ENCODE measurements around the gene RAB4A. TPM values are rescaled to one million over a fixed set of nuclear protein-coding genes. Genes with fewer than 3 reads are reported as not detected.
"Not testable (repeated sequence)": the region's sequence is repeated elsewhere in the genome, so short reads cannot be mapped to it uniquely, and the experiment has no call there.

RAB4A gene
- total RNA-seq, 3 donors from 2014 or later = 27.5 to 47.8 (median 42.1) TPM

- H3K4me1 ChIP-seq = peaks cover under 1 to 2% of the 10 kb centered on the region in 2 donors
- H3K9me3 ChIP-seq = no peaks in the 10 kb centered on the region
- no peak for DNase-seq (ENCODE audit: low spot score in 2 of 2)
- intact Hi-C loops (cut with DNase I; ENCODE audit: low total_unique reads) = no loop called here
- H3K27me3 ChIP-seq = no peaks in the 10 kb centered on the region
- no peak for TF ChIP-seq CTCF (IDR thresholded peaks at IDR 0.05)
- TF ChIP-seq POLR2A (IDR thresholded peaks at IDR 0.05) = no peak
- TF ChIP-seq POLR2AphosphoS5 (IDR thresholded peaks at IDR 0.05) = no peak
- no peak overlapping the region for H3K4me3 ChIP-seq
- no peak overlapping the region for H3K27ac ChIP-seq
- no peaks in the 10 kb centered on the region for H3K36me3 ChIP-seq
These were observed 15.3 kb downstream of the RAB4A start for GRCh38 chr1:229286099-229286766.

- TF ChIP-seq POLR2AphosphoS5 (IDR thresholded peaks at IDR 0.05) = no peak
- no peak for TF ChIP-seq CTCF (IDR thresholded peaks at IDR 0.05)
- TF ChIP-seq POLR2A (IDR thresholded peaks at IDR 0.05) = no peak
- intact Hi-C loops (cut with DNase I; ENCODE audit: low total_unique reads) = no loop called here
- no peak for DNase-seq (ENCODE audit: low spot score in 2 of 2)
These were observed 16.4 kb downstream of the RAB4A start for GRCh38 chr1:229287267-229287666.

GRCh38 chr1:229288516-229288915, 17.6 kb downstream of the RAB4A start:
- no peaks in the 10 kb centered on the region for H3K9me3 ChIP-seq
- DNase-seq (ENCODE audit: low spot score in 2 of 2) = no peak
- H3K4me3 ChIP-seq = no peak overlapping the region
- no peaks in the 10 kb centered on the region for H3K4me1 ChIP-seq
- intact Hi-C loops (cut with DNase I; ENCODE audit: low total_unique reads) = no loop called here
- no peaks in the 10 kb centered on the region for H3K27me3 ChIP-seq
- no peak overlapping the region for H3K27ac ChIP-seq
- TF ChIP-seq POLR2A (IDR thresholded peaks at IDR 0.05) (no peak), POLR2AphosphoS5 (IDR thresholded peaks at IDR 0.05) (no peak), CTCF (IDR thresholded peaks at IDR 0.05) (no peak)
- H3K36me3 ChIP-seq = no peaks in the 10 kb centered on the region

More at GRCh38 chr1:229287267-229287666, 16.4 kb downstream of the RAB4A start:
- Histone ChIP-seq H3K27ac (no peak overlapping the region), H3K36me3 (no peaks in the 10 kb centered on the region), H3K9me3 (no peaks in the 10 kb centered on the region), H3K4me3 (no peak overlapping the region), H3K4me1 (peaks cover 0 to 2% of the 10 kb centered on the region in 2 donors), H3K27me3 (no peaks in the 10 kb centered on the region)

GRCh38 chr1:229291686-229292085, 20.8 kb downstream of the RAB4A start:
- H3K9me3 ChIP-seq; intact Hi-C loops (cut with DNase I; ENCODE audit: low total_unique reads); DNase-seq (ENCODE audit: low spot score in 2 of 2); H3K4me3 ChIP-seq; H3K27ac ChIP-seq; H3K4me1 ChIP-seq; H3K36me3 ChIP-seq; H3K27me3 ChIP-seq: not testable (repeated sequence)

GRCh38 chr1:229293528-229294204, 22.8 kb downstream of the RAB4A start:
- no peak overlapping the region for H3K27ac ChIP-seq
- TF ChIP-seq POLR2A (IDR thresholded peaks at IDR 0.05) (no peak), POLR2AphosphoS5 (IDR thresholded peaks at IDR 0.05) (no peak), CTCF (IDR thresholded peaks at IDR 0.05) (no peak)
- no peak for DNase-seq (ENCODE audit: low spot score in 2 of 2)
- no peaks in the 10 kb centered on the region for H3K4me1 ChIP-seq
- intact Hi-C loops (cut with DNase I; ENCODE audit: low total_unique reads) = no loop called here
- H3K36me3 ChIP-seq = peaks cover 3% of the 10 kb centered on the region
- H3K27me3 ChIP-seq = no peaks in the 10 kb centered on the region
- H3K4me3 ChIP-seq = no peak overlapping the region
- H3K9me3 ChIP-seq = no peaks in the 10 kb centered on the region

Data from breast epithelium (tissue), 4 donors.